22Rv1 (cell line): Measurements from ENCODE around the gene PLAGL1.

Experiments
- CTCF ChIP-seq: fragments of 450-650 bp; IDR thresholded peaks from 2 replicates; pipeline ENCODE4 v1.5.1; 2017; ENCODE audit warnings: mild to moderate bottlenecking
- ZFX ChIP-seq: fragments of 450-650 bp; IDR thresholded peaks from 2 replicates; pipeline ENCODE4 v1.6.1; 2017; ENCODE audit warnings: antibody characterized with exemption, borderline replicate concordance

GRCh38 chr6:143902827-143903226, 105.2 kb downstream of the PLAGL1 start:
- TF ChIP-seq CTCF (no peak), ZFX (no peak)
